Measurements from ENCODE around the gene IL17C. TPM values are rescaled to one million over a fixed set of nuclear protein-coding genes. Genes with fewer than 3 reads are reported as not detected.

IL17C gene, protein sequence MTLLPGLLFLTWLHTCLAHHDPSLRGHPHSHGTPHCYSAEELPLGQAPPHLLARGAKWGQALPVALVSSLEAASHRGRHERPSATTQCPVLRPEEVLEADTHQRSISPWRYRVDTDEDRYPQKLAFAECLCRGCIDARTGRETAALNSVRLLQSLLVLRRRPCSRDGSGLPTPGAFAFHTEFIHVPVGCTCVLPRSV
- 0.28 TPM in 1 of 2 replicates, not detected in the other for total RNA-seq (2014; rRNA removed; shearing (Covaris generic))

DNA sequence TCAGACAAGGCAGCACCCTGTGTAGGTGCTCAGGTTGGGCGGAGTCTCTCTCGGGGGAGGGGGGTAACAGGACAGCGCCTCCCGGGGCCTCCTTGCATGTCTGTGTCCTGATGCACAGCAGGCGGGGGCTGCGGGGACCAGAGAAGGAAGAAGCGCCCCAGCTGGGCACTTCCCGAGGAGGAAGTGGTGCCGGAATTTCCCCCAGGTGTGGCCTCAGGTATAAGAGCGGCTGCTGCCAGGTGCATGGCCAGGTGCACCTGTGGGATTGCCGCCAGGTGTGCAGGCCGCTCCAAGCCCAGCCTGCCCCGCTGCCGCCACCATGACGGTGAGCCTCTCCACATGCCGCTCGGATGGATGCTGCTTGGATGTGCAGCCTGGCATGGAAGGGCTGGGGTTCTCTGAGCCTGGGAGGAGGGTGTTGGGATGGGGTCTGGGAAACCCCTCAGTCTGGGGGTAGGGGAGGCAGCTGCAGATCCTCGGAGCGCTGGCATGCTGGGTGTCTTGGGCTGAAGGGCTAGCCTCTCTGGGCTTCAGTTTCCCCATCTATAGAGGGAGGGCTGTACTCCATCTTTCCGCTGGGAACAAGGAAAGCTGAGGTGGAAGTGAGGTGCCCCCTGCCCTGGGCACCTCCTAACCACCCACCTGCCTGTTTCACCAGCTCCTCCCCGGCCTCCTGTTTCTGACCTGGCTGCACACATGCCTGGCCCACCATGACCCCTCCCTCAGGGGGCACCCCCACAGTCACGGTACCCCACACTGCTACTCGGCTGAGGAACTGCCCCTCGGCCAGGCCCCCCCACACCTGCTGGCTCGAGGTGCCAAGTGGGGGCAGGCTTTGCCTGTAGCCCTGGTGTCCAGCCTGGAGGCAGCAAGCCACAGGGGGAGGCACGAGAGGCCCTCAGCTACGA is at the start of gene IL17C:
IL17C (plus strand) TSS at position 250 of the 908 bp plus-strand sequence; CDS start at position 320, 70 bp downstream.
- DNase-seq (ENCODE audit: low spot score) = peak; percentile 74

DNA sequence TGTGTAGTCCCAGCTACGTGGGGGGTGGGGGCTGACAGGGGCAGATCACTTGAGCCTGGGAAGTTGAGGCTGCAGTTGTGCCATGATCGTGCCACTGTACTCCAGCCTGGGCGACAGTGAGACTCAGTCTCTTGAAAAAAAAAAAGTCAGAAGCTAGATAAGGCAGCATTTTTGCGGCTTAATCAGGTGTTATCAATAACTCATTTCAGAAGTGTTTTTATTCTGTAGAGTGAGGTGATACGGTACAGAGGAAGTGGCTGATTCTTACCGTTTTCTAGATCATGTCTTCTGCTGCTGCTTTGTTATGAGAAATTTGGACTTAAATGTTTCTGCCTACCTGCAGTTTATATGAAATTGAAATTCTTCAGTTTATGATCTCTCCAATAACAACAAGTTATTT is 49.6 kb upstream of the IL17C start:
- no peak for DNase-seq (ENCODE audit: low spot score)

DNA sequence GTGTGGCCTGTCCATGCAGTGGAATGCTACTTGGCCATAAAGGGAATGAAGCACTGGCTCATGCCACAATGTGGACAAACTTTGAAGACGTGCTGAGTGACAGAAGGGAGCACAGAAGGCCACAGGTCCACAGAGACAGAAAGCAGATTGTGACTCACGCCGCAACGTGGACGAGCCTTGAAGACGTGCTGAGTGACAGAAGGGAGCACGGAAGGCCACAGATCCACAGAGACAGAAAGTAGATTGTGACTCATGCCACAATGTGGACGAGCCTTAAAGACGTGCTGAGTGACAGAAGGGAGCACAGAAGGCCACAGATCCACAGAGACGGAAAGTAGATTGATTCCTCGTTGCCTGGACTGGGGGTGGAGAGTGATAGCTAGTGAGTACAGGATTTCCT is 48.9 kb upstream of the IL17C start:
- no peak for DNase-seq (ENCODE audit: low spot score)

DNA sequence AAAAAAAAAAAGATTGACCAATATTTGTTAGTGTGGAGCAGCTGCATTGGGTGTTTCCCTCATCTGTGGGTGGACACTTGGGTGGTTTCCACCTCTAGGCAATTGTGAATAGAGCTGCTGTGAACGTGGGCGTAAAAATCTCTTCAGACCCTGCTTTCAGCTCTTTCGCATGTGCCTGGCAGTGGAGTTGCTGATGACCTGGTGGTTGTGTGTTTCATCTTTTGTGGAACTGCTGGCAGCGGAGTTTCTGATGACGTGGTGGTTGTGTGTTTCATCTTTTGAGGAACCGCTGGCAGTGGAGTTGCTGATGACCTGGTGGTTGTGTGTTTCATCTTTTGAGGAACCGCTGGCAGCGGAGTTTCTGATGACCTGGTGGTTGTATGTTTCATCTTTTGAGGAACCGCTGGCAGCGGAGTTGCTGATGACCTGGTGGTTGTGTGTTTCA is 46.8 kb upstream of the IL17C start:
- no peak for DNase-seq (ENCODE audit: low spot score)

DNA sequence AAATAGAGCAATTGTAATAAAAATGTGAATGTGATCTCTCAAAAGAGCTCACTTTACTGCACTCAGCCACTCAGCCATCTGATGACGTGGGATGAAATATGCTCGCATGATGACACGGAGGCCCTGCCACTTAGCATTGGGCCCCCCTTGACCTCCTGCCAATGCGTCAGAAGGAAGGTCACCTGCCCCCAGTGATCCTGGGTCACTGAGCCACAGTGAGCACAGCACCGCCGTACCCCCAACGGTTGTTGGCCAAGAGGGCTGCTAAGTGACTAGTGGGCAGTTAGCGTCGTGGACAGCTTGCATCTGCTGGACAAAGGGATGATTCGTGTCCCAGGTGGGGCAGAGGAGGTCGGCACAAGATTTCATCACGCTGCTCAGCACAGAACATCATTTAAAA is 45.3 kb upstream of the IL17C start:
- DNase-seq (ENCODE audit: low spot score) = no peak

DNA sequence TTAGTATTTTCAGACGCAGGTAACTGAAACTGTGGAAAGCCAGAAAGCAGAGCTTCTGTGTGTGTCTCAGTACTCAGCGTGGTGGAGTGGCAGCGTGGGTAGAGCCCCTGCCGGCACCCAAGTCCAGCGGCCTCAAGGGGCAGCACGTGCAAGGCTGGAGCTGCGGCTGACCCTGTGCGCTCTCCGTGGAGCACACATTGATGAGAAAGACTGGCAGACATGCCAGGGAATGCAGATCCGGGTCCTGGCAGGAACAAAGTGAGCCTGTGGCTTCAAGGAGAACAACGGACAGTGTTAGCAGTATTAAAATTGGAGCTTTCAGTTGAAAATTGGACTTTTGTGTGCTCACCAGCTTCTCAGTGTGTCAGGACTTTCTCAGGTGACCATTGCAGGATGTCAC is 44.9 kb upstream of the IL17C start:
- no peak for DNase-seq (ENCODE audit: low spot score)

DNA sequence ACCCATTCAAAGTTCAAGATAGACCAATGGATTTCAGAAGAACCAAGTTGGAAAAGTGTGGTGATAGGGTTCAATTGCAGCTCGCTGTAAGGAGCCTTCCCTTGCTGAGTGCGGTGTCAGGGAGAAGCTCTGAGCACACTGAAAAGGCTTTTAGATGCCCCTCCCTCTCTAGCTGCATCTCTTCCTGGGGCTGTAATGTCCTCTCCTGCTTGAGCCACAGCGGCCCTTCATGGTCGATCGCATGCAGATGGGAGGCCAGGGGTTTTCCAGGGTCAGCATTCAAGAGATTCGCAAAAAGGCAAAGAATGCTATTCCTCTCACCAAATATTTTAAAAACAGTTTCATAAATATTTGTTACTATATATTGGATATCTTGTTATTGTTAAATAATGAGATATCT is 44.5 kb upstream of the IL17C start:
- DNase-seq (ENCODE audit: low spot score) = no peak

DNA sequence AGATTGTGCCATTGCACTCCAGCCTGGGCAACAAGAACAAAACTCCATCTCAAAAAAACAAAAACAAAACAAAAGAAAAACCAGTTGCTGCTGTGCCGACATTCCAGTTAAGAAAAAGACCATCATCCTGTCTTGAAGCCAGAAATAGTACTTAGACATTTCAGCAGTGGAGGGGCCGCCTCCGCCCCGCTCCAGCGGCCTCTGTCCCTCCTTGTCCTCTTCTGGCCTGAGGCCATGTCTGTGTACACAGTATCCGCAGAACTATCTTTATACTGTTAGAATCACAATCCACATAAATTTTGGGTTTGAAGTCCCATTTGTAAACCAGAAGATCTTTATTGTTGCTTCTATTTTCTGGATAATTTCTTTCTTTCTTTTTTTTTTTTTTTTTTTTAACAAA is 43.3 kb upstream of the IL17C start:
- no peak for DNase-seq (ENCODE audit: low spot score)

DNA sequence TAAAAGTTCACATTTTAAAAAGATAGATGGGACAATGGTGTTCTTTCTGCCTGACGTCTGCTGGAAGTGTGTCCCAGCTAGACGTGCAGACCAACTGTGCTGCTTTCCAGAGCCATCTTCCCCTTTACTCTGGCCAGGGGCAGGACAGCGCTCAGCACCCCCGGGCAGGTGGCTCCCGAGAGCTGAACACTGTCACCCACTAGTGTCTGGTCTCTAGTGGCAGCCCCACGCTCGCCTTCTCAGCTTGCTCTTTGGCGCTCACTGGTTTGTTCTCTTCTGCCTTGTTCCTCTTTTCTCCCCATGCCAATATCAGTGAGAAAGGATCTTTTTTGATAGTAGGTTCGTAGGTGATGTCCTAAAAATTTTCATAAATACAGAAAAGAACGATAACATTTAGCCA is 42.5 kb upstream of the IL17C start:
- DNase-seq (ENCODE audit: low spot score) = no peak

DNA sequence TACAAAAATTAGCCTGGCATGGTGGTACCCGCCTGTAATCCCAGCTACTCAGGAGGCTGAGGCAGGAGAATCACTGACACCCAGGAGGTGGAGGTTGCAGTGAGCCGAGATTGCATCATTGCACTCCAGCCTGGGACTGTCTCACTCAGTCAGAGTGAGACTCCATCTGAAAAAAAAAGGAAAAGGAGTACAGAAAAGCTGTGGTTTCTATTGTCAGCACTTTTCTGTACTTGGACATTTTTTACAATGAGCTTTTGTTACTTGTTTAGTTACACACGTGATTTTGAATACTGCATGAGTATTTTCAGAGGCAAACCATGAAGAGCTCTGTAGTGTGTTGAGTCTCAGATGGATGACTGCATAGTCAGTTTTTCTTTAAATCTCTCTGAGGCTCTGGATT is 41.9 kb upstream of the IL17C start:
- DNase-seq (ENCODE audit: low spot score) = no peak

DNA sequence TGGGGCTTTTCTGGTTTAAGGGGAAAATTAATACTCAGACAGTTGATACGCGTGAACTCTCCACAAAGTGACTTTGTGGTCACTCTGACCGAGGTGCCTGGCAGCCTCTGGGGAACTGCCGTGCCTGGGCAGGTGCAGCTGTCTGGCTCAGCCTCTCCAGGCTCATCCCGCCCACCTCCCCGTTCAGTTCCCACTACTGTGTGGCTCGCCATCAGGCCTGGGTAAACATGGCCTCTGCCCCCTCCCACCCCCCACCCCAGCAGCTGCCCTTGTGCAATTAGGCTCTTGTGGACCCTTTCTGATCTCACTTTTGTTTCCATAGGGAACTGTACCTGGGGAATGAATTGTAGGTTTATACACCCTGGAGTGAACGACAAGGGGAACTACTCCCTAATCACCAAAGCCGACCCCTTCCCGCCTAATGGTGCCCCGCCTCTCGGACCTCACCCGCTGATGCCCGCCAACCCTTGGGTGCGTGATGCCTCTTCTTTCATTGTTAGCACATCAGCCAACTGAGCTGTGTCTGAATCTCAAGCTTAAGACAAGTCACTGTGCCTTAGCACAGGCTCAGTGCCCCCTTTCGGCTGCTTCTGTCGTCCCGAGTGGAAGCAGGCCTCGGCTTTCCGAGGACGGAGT is 40.4 kb upstream of the IL17C start:
- no peak for DNase-seq (ENCODE audit: low spot score)

DNA sequence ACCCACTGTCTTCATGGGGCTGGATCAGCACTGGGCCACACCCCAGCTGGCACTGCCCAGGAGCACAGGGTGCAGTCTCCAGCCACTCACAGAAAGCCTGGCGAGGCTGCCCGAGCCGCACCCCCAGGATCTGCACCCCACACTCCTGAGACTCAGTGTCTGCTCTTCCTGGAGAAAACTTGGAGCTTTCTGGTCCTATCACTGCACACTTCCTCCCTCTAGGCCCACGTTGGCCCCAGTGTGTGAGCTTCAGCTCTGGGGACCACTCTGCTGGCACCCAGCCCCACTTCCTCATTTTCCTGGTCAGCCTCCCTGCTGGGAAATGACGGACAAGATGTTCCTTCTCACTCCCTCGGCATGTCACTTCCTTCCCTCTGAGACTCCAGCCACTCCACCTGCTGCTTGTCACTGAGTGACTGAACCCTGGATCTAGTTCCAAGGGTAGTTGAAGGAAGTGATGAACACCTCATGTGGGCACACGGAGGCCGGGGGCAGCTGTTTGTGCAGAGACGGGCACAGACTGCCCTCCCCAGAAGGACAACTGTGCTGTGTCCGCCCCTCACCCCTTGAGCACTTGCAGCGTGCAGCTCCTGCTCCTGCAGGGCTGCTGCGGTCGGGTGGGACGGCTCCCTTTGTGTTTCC is 39.2 kb upstream of the IL17C start:
- no peak for DNase-seq (ENCODE audit: low spot score)

DNA sequence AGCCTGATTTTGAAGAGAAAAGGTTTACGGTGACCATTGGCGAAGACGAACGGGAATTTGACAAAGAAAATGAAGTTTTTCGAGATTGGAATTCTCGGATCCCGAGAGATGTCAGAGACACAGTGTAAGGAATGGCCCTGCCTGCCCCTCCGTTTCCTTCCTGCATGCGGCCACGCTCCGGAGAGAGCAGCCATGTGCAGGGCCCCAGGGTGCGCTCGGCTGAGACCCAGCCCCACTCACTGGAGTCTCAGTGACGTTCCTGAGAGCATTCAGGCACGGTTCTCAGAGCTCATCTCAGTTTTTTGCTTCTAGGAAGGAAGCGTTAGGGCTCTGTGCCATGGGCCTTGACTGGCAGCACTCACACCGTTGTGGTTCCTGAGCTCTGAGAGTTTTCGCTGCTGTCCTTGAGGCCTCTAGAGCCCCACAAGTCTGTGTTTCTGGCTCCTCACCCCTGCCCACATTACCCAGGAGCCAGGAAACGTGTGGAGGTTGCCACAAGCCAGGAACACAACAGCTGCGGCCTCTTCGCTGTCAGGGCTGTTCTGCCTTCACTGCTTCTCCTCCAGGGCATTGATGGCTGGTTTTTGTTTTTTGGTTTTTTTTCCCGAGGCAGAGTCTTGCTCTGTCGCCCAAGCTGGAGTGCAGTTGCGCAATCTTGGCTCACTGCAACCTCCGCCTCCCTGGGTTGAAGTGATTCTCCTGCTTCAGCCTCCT is 38.4 kb upstream of the IL17C start:
- no peak for DNase-seq (ENCODE audit: low spot score)

DNA sequence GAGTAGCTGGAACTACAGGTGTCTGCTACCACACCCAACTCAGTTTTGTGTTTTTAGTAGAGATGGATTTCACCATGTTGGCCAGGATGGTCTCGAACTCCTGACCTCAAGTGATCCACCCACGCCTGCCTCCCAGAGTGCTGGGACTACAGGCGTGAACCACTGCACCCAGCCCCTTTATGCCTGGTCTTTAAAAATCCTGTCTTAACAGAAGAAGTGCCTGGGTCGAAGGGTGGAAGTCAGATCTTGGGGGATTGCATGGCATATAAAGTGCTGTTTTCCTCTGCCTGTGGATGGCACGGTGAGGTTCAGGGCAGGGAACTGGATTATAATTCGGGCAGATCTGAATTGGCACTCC is 37.9 kb upstream of the IL17C start:
- no peak for DNase-seq (ENCODE audit: low spot score)

DNA sequence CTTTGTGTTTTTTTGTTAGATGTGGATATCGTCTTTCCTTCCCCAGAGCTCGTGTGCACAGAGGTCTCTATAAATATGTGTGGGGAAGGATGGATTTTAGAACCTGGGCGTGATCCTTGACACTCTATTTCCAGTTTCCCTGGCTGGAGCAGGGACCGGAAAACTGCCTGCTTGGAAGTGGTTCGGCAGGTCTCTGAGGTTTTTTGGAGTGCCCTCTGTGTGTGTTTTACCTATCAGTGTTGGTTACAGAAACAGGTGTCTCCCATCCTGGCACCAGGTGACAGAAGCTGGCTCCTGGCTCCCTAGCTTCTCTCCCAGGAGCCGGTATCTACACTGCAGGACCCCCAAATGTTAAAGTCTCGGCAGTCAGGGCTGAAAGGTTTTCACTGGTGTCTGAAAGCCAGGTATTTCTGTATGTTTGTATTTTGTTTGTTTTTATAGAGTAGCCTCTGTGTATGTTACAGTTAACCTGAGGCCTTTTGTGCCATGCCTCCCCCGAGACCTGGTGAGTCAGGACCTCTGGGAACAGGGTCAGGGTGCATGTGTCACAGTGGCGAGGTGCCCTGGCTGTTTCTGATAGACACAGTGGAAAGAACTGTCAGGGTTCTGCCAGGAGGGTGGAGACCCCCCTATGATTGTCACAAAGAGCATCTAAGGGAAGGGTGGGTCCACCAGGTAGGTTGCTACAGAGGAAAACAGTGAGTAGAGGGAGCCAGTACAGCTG is 36.9 kb upstream of the IL17C start:
- DNase-seq (ENCODE audit: low spot score) = no peak

DNA sequence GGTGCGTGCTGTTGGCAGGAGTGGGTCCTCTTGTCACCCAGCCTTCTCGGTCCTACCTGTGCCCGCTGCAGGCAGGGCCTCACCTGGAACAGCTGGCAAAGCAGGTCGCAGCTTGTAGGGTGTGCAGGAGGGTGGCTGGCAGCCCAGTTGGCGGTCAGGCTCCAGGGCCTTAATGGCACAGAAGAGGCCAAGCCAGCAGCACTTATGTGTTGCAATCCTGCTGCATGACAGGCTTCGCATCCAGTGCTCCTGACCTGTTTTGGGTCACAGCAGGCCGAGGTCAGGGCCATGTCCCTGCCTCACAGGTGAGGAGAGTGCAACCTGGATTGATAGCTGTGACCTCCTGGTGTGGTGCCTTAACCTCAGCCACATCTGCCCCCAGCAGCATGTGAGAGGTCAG is 36.3 kb upstream of the IL17C start:
- DNase-seq (ENCODE audit: low spot score) = no peak

DNA sequence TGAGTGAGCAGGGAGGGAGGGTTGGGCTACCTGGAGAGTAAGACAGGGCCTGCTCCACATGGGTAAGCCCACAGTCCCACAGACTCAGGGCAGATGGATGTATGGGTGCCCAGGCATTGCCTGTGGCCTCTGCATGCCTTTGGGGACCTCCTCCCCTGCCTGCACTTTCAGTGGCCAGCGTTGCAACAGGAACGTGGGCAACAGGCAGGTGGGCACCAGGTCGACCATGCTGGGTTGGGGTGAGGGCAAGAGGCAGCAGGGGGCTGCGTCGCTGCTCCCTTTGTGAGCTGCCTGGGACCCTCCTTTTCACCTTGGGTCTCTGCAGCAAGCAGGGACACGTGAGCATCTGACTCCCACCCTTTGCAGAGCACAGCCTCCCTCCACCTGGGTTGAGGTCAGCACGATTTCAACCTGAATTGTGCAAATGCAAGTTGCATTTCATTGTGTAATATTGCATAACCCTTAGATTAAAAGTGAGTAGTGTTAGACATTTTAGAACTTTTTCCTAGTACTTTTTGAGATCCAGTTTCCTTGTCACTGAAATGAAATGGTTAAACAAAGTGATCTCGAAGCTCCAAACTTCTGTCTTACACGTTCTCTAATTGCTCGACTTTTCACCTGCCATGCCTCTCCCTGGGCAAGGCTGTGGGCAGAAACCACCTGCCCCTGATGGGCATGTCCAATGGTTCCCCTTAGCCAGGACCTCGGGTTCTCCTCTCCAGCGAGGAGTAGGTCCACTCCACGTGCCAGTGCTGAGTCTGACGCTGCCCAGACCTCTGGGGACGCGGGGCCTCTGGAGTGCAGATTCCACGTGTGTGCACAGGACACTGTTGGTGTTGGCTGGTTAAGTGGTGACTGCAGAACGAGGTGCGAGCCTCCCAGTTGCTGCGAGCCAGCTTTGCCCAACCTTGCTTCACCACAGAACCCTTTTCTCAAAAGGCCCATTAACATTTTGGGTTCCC is 32.9 kb upstream of the IL17C start:
- DNase-seq (ENCODE audit: low spot score) = no peak

DNA sequence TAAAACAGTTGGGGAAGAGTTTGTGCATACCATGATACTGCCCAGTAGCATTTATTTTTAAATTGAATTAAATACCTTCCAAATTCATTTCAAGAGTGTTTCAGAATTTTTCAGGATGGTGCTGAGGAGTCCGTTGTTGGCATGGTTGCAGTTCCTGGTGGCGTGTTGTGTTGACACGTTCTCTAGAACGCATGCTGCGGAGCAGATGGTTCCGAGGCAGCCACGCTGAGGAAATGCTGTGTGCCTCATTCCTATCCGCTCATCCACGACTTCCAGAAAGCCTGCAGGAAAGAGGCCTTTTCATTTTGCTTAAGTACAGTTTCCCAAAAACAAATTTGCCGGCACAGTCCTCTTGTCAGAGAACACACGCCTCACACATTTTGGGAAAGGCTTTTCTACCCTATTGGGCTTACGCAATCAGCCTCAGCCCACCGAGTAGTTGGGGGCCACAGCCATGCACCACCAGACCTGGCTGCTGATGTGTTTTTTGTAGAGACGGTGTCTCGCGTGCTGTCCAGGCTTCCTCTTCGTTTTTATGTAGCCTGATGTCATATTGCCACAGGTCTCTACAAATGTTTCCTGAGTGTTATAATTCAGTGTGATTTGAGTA is 32.1 kb upstream of the IL17C start:
- no peak for DNase-seq (ENCODE audit: low spot score)

DNA sequence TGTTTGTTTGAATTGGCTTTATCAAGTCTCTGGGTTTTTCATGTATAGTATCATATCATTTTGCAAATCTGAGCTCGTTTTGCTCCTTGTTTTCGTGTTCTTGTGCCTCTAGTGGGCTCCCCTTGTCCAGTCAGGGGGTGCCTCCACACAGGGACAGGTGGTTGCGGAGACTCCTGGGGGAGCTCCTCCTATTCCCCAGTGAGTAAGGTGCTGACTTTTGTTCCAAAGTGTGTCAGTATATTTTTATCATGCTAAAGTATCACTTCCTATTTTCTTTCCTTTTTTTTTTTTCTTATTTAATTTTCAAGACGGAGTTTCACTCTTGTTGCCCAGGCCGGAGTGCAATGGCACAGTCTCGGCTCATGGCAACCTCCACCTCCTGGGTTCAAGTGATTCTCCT is 30.3 kb upstream of the IL17C start:
- no peak for DNase-seq (ENCODE audit: low spot score)

All from HT-29 (cell line).